HL-60 (cell line): ENCODE results near the gene TENM4.

ENCODE experiments used
- CTCF ChIP-seq: IDR thresholded peaks from one replicate; pipeline ENCODE4 v1.5.1; 2011; ENCODE audit warnings: low read length, control low read depth, inconsistent platforms; ENCODE audit not compliant: insufficient read depth
- GABPA ChIP-seq: IDR thresholded peaks from 2 replicates; pipeline ENCODE4 v1.6.1; 2012; ENCODE audit warnings: low read depth
- POLR2AphosphoS5 ChIP-seq: IDR thresholded peaks from 2 replicates; pipeline ENCODE4 v1.6.1; 2012; ENCODE audit warnings: low read depth
- REST ChIP-seq: IDR thresholded peaks from 2 replicates; pipeline ENCODE4 v1.6.1; 2012; ENCODE audit warnings: low read depth; ENCODE audit not compliant: insufficient replicate concordance
- SPI1 ChIP-seq: IDR thresholded peaks from 2 replicates; pipeline ENCODE4 v1.6.1; 2012; ENCODE audit warnings: low read depth, mild to moderate bottlenecking, borderline replicate concordance

- no peak for TF ChIP-seq CTCF
- no peak for TF ChIP-seq POLR2AphosphoS5
- no peak for TF ChIP-seq REST
- no peak for TF ChIP-seq GABPA
- TF ChIP-seq SPI1: no peak
Observed at GRCh38 chr11:79414041-79414440, 26.8 kb downstream of the TENM4 start.
